Epithelial cell of proximal tubule (primary cell): Measurements from ENCODE around the gene ZNF202. TPM values are rescaled to one million over a fixed set of nuclear protein-coding genes. Genes with fewer than 3 reads are reported as not detected.

Source experiments
- DNase-seq: peaks from one replicate; pipeline ENCODE4 v3.0.0-alpha.2; 2011; ENCODE audit warnings: low read depth
- H3K4me3 ChIP-seq: 2 replicates; pipeline ENCODE4 v1.5.1; 2011; ENCODE audit warnings: low read depth, mild to moderate bottlenecking, low read length
- CTCF ChIP-seq: conservative IDR thresholded peaks from 2 replicates; pipeline ENCODE4 v1.5.1; 2012; ENCODE audit warnings: low read depth, mild to moderate bottlenecking, low read length
- total RNA-seq: library from RNA; depleted of rRNA; stranded (reverse); fragments of >200 nt; gene quantifications from 2 replicates; pipeline ENCODE4 v1.2.3, GENCODE V29; 2015

ZNF202 gene
- total RNA-seq, 1 donor from 2014 or later: 2.2 TPM

GRCh38 chr11:123742724-123743120 is 1.3 kb upstream of the ZNF202 start:
- no peak for DNase-seq
- no peak overlapping the region for H3K4me3 ChIP-seq
- TF ChIP-seq CTCF: no peak

DNA sequence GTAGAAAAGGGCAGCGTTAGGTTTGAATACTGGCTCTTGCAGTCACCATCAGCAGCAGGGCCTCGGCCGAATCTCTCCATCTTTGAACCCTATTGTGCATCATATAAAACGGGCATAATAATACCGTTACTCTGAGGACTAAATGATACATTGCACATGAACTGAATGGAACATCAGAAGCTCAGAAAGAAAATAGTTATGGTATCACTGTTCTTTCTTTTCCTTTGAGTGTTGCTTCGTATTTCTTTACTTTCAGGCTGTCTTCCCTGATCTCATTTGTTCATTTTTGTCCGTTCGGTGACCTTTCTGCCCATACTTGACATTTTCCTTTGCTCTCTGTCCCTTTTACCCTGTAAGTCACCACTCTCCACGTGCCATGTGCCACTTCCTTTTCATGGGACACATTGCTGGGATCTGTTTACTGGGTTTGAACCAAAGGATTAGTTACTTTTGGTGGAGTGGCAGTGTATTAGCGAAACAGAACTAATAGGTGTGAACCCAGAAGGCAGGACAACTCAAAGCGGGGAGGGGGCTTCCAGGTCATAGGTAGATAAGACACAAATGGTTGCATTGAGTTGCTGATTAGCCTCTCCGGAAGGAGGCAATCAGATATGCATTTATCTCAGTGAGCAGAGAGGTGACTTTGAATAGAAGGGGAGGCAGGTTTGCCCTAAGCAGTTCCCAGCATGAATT is 717 bp upstream of the ZNF202 start:
- DNase-seq: no peak
- no peak for TF ChIP-seq CTCF
- H3K4me3 ChIP-seq: peak overlapping the region; percentile 95

GRCh38 chr11:123740787-123741158 is 687 bp downstream of the ZNF202 start:
- peak overlapping the region; percentile 95 for H3K4me3 ChIP-seq
- DNase-seq: no peak
- no peak for TF ChIP-seq CTCF

DNA sequence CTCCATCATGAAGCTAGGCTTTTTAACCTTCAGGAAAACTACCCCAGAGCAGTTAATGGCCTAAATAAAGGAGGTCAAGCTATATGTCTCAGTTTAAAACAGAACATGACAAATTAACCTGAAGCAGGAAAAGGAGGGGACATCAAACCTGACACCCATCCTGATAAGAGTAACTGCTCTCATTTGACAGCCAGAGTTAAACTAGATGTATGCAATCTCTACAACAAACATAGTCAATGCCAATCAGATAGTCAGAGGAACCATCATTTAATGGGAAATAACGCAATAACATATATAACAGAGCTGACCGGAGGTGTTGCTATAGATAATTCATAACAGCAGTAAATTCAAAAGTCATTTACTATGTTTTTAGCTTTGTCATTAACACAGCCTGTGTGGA is 3.1 kb downstream of the ZNF202 start:
- TF ChIP-seq CTCF: no peak
- H3K4me3 ChIP-seq: no peak overlapping the region
- DNase-seq: no peak

DNA sequence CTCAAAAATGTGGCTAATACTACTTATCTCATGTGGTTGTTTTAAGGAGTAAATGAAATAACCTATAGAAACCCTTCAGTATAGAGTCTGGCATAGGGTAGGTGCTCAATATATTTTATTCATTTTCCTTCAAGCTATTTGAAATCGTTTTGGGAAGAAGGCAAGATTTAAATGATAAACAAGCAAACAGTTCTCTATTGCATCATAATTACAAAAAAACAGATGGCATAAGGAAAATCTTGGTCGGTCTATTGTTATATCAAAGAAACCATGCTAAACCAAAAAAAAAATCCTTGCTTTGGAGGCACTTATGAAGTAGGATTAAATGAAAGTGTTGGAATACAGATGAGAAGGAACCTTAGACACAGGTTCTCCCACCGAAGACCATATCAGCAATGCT is 4.7 kb downstream of the ZNF202 start:
- H3K4me3 ChIP-seq: no peak overlapping the region
- DNase-seq: no peak
- no peak for TF ChIP-seq CTCF

GRCh38 chr11:123729602-123730001 is 11.9 kb downstream of the ZNF202 start:
- DNase-seq: no peak
- TF ChIP-seq CTCF: no peak
- H3K4me3 ChIP-seq: no peak overlapping the region

DNA sequence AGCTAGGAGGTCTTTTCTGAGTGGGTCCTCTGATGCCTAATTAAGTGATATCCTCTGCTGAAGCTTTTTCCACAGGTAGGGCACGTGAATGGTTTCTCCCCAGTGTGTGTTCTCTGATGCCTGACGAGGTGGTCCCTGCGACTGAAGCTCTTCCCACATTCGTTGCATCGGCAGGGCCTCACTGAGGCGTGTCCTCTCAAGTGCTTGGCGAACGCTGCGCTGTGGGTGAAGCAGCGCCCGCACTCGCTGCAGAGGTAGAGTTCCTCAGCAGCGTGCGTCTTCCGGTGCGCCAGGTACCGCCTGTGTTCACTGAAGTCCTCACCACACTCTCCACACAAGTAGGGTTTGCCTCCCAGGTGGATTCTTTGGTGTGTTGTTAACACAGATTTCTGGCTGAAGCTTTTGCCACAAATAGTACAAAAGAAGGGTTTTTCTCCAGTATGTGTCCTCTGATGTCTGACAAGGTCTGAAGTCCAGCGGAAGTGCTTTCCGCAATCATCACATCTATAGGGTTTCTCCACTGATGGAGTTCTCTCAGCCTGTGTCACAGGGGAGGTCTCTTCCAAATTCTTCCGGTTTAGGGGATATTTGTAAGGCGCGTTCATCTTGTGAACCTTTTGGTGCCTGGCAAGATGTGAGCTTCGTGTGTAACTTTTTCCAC is 15.3 kb downstream of the ZNF202 start:
- TF ChIP-seq CTCF: no peak
- H3K4me3 ChIP-seq: no peak overlapping the region
- DNase-seq: no peak
